OCI-LY3 (cell line): ENCODE results near the gene RAVER1.

Experiments
- EZH2phosphoT487 ChIP-seq: fragments of 200-600 bp; shearing (Covaris generic); IDR thresholded peaks from 2 replicates; pipeline ENCODE4 v1.6.1; 2018; ENCODE audit warnings: antibody characterized with exemption, mixed run types, low read depth
- TF ChIP-seq, protein P1 (sequence below): fragments of 200-600, 300-600 bp; sonication (generic); IDR thresholded peaks from 2 replicates; pipeline ENCODE4 v1.5.1; 2014; ENCODE audit warnings: antibody characterized with exemption, low read length, low read depth

- TF ChIP-seq, protein P1, sequence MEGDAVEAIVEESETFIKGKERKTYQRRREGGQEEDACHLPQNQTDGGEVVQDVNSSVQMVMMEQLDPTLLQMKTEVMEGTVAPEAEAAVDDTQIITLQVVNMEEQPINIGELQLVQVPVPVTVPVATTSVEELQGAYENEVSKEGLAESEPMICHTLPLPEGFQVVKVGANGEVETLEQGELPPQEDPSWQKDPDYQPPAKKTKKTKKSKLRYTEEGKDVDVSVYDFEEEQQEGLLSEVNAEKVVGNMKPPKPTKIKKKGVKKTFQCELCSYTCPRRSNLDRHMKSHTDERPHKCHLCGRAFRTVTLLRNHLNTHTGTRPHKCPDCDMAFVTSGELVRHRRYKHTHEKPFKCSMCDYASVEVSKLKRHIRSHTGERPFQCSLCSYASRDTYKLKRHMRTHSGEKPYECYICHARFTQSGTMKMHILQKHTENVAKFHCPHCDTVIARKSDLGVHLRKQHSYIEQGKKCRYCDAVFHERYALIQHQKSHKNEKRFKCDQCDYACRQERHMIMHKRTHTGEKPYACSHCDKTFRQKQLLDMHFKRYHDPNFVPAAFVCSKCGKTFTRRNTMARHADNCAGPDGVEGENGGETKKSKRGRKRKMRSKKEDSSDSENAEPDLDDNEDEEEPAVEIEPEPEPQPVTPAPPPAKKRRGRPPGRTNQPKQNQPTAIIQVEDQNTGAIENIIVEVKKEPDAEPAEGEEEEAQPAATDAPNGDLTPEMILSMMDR = no peak
- no peak for TF ChIP-seq EZH2phosphoT487
Observed at GRCh38 chr19:10295847-10296591, 37.3 kb downstream of the RAVER1 start.
